Ovary (tissue), 9 donors: ENCODE data around the gene ADD1. TPM values are rescaled to one million over a fixed set of nuclear protein-coding genes. Genes with fewer than 3 reads are reported as not detected.

Experiments used
- DNase-seq, 5 donors: peaks; one replicate each; pipeline ENCODE4 v3.0.0-alpha.2; 2019 to 2020
- H3K27ac ChIP-seq, 2 donors: fragments of 200-600 bp; one replicate each; pipeline versions ENCODE4 v1.5.1 to v1.8.0; 2019 to 2022
- H3K27me3 ChIP-seq: fragments of 200-600 bp; one replicate; pipeline ENCODE4 v1.8.0; 2022
- H3K36me3 ChIP-seq: fragments of 200-600 bp; sonication (generic); one replicate; pipeline ENCODE4 v1.5.1; 2019
- H3K4me1 ChIP-seq: one replicate; pipeline ENCODE4 v1.8.1; 2013; ENCODE audit warnings: mild to moderate bottlenecking, moderate library complexity; ENCODE audit not compliant: insufficient read depth
- H3K4me3 ChIP-seq: fragments of 200-600 bp; sonication (generic); one replicate; pipeline ENCODE4 v1.5.1; 2017
- H3K9me3 ChIP-seq, 2 donors: fragments of 200-600 bp in 1 of 2; sonication (generic) in 1 of 2; one replicate each; pipeline versions ENCODE4 v1.5.1 to v1.8.1; 2013 to 2019; ENCODE audit warnings: mild to moderate bottlenecking in 1 of 2, moderate library complexity in 1 of 2
- EP300 ChIP-seq: sonication (generic); formaldehyde crosslinking; IDR thresholded peaks from one replicate; pipeline ENCODE4 v1.6.1; 2017; ENCODE audit warnings: antibody characterized with exemption
- POLR2A ChIP-seq: fragments of 450-650 bp; IDR thresholded peaks from one replicate; pipeline ENCODE4 v1.6.1; 2017; ENCODE audit warnings: antibody characterized with exemption, mild to moderate bottlenecking, moderate library complexity
- WGBS, 3 donors: extraction: QIAGEN DNeasy Blood & Tissue Kit in 1 of 3; methylation state at CpG; one replicate each; pipeline versions ENCODE4 v1.1.5 to v1.1.7; 2013 to 2017; 5-methylcytosine and 5-hydroxymethylcytosine counted together
- intact Hi-C, 4 donors: fragments of 100-400 bp; cut with DNase I; formaldehyde crosslinking; loops; one replicate each; pipeline versions ENCODE4 v1.11.0 to v1.15.1; 2022 to 2023
- polyA plus RNA-seq, 2 donors: library from polyadenylated mRNA; stranded (reverse); fragments of 200-250 nt in 1 of 2; fragments of 350-450 nt in 1 of 2; fragmentation: Illumina TruSeq in 1 of 2; extraction: RNeasy Lipid Tissue Mini Kit (QIAGEN cat#74804) in 1 of 2; gene quantifications; one replicate each; pipeline ENCODE4 v1.2.3, GENCODE V29; 2013 to 2014
- total RNA-seq, 7 donors: library from RNA; depleted of rRNA in 2 of 7; stranded (reverse); fragments of >200 nt in 2 of 7; fragmentation: NEBNext Ultra II Directional in 3 of 7; extraction: Animal tissue kit (Norgen Biotek cat#: 25700) in 3 of 7; gene quantifications; one replicate each; pipeline versions ENCODE4 v1.1.0 to v1.2.4, GENCODE V29; 2016 to 2023
- TF ChIP-seq, protein P1 (sequence below), 3 donors: fragments of 450-650 bp in 2 of 3; fragments of 200-600 bp in 1 of 3; IDR thresholded peaks; one replicate each; pipeline versions ENCODE4 v1.5.1 to v1.8.0; 2016 to 2022; ENCODE audit warnings: antibody characterized with exemption in 3 of 3, mild to moderate bottlenecking in 1 of 3
- donor health status: DM: no; HTN: no; CAD: no; lungs with moderate emphysema.
- donor health status: DM: no; HTN: no; CAD: no.
- donor health status: Bipolar disorder and iron deficiency.
- donor health status: DM: yes; HTN: yes; CAD: no.
- donor health status: DM: no; HTN: no; CAD: no.
- donor health status: DM: yes; HTN: yes; CAD: no.

The ADD1 gene
- total and polyA plus RNA-seq, 9 donors = 166 to 447 (median 365) TPM

DNA sequence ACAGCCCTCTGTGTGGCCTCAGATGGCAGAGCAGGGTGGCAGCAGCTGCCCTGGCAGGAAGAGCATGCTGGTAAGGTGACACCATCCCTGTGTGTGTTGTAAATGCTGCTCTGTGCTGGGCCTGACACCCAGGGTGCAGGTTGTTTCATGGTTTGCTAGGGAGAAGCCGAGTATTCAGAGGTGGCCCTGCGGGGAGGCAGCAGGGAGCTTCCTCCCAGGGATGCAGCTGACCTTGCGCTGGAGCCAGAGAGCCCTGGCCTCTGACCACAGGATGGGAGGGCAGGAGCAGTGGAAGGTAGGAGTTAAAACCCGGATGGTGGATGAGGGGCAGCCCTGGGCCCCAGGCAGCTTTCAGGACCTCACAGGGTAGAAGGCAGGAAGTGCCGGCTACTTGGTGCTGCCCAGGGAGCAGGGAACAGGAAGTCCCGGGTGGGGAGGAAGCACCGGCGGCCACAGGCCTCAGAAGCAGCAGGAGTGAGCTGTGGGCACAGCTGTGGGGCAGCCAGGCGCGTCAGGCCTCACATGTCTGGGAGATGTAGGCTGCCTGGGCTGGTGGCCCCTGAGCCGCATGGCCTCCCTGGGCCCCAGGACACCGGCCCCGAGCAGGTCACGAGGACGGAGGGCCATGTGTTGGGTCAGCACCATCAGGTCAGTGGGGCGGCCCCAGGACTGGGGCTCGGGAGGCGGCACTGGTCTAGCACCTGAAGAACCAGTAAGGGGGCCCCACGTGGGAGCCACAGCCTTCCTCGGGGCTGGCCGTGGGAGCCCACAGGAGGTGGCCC is 31.6 kb upstream of the ADD1 start:
- 36 to 53% (median 37%) methylated on average over 21 of the region's 21 CpGs for whole genome bisulfite sequencing, 3 donors

DNA sequence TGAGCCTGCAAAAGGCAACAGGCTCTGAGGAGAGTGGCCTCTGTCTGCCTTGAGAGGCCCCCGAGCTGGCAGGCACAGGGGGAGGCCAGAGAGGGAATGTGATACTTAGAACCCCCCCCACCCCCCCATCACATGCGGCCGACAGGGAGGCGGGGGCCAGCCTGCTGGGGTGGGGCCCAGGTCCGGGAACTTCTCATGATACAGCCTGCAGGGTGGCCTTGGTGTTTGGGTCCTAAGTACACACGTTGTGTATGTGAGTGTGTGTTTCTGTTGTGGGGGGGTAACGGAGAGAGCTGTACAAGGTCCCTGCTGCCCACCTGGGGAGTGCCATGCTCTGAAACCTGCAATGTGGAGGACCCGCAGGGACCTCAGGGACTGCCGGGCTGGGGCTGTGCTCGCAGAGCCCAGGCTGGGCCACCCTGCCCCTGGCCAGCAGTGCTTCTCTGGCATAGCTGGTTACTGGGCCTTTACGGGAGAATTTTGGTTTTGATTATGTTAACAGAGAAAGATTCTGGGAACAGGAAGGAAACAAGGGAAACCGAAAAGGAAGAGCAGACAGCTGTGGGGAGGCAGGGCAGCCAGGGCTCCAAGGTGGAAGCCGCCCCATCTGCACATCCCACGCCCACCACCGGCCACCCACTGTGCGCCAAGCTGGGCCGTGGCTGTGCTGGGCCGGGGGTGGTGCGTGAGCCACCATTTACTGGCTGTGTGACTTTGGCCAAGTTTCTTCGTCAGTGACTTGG is 30.9 kb upstream of the ADD1 start:
- H3K27ac ChIP-seq = peak overlapping the region; percentile 6 to 29

More for the DNA sequence above, 31.6 kb upstream of the ADD1 start:
- no peaks in the 10 kb centered on the region for H3K36me3 ChIP-seq
- DNase-seq = peak in 4 of 5 donors; percentile 50 to 74 (median 56)
- intact Hi-C loops = no loop called here
- H3K9me3 ChIP-seq = no peaks in the 10 kb centered on the region
- no peaks in the 10 kb centered on the region for H3K27me3 ChIP-seq
- peak overlapping the region in 1 of 2 donors; percentile 29 for H3K27ac ChIP-seq
- peaks cover 19% of the 10 kb centered on the region for H3K4me1 ChIP-seq
- peak overlapping the region; percentile 7 for H3K4me3 ChIP-seq
- TF ChIP-seq EP300 (no peak), POLR2A (no peak)
- TF ChIP-seq, protein P1, sequence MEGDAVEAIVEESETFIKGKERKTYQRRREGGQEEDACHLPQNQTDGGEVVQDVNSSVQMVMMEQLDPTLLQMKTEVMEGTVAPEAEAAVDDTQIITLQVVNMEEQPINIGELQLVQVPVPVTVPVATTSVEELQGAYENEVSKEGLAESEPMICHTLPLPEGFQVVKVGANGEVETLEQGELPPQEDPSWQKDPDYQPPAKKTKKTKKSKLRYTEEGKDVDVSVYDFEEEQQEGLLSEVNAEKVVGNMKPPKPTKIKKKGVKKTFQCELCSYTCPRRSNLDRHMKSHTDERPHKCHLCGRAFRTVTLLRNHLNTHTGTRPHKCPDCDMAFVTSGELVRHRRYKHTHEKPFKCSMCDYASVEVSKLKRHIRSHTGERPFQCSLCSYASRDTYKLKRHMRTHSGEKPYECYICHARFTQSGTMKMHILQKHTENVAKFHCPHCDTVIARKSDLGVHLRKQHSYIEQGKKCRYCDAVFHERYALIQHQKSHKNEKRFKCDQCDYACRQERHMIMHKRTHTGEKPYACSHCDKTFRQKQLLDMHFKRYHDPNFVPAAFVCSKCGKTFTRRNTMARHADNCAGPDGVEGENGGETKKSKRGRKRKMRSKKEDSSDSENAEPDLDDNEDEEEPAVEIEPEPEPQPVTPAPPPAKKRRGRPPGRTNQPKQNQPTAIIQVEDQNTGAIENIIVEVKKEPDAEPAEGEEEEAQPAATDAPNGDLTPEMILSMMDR (IDR thresholded peaks at IDR 0.05) = no peak

DNA sequence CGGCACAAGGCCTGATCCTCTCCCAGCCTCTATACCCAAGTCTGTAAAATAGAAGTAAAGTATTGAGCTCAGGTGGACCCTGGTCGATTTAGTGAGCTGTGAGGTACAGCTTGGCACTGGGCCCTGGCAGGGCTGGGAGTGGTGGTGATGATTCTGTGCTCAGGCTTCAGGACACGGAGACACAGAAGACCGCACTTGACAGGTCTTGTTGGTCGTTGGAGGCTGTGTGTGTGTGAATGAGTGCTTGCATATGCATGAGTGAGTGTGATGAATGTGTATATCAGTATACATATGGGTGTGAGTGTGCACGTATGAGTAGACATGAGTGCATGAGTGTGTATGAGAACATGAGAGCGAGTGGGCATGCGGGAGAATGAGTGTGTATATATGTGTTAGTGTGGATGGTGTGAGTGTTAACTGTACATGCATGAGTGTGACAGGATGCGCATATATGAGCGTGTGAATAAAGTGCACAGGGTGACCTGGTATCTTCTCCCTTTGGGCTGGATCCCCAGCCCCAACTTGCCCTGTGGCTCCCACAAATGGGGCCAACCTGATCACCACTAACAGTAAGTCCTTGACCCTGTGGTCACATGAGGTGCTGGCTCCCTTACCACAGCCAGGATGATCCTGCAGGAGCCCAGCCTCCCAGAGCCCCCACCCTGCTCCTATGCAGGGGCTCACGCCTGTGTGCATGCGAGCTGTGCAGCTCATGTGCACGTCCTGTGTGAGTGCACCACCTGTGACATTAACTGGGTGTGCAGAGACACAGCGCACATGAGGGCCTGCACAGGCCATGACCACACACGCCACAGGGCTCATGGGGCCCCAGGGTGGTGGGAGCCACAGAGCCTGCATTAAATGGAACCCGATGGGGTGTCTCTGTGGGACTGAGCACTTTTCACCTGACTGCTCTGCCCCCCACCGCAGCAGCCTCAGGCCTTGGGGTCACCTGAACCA is 29.9 kb upstream of the ADD1 start:
- peaks cover 21% of the 10 kb centered on the region for H3K4me1 ChIP-seq
- no peak for DNase-seq
- intact Hi-C loops = no loop called here
- no peaks in the 10 kb centered on the region for H3K36me3 ChIP-seq
- WGBS, 3 donors = 85 to 91% (median 87%) methylated on average over 17 of the region's 17 CpGs
- no peaks in the 10 kb centered on the region for H3K9me3 ChIP-seq
- no peak for TF ChIP-seq POLR2A
- TF ChIP-seq EP300 = no peak
- TF ChIP-seq, protein P1 (IDR thresholded peaks at IDR 0.05) = no peak
- no peaks in the 10 kb centered on the region for H3K27me3 ChIP-seq
- no peak overlapping the region for H3K4me3 ChIP-seq
- H3K27ac ChIP-seq = peak overlapping the region in 1 of 2 donors; percentile 6

More for the DNA sequence above, 30.9 kb upstream of the ADD1 start:
- Histone ChIP-seq H3K36me3 (no peaks in the 10 kb centered on the region), H3K4me1 (peaks cover 19% of the 10 kb centered on the region), H3K4me3 (peak overlapping the region; percentile 7), H3K27me3 (no peaks in the 10 kb centered on the region), H3K9me3 (no peaks in the 10 kb centered on the region)
- DNase-seq = no peak
- TF ChIP-seq, protein P1 (IDR thresholded peaks at IDR 0.05) = no peak
- TF ChIP-seq POLR2A = no peak
- no peak for TF ChIP-seq EP300
- intact Hi-C loops = no loop called here
- 30 to 62% (median 34%) methylated on average over 18 to 20 of the region's 20 CpGs for WGBS, 3 donors
